Peyer's patch (tissue), 4 donors: ENCODE measurements around the gene MAST4. TPM values are rescaled to one million over a fixed set of nuclear protein-coding genes. Genes with fewer than 3 reads are reported as not detected.

Experiments
- DNase-seq, 3 donors: peaks; one replicate each; pipeline ENCODE4 v3.0.0-alpha.2; 2017 to 2019
- H3K27ac ChIP-seq, 4 donors: fragments of 200-600 bp; sonication (generic); one replicate each; pipeline ENCODE4 v1.5.1; 2016 to 2019
- H3K27me3 ChIP-seq, 2 donors: fragments of 200-600 bp; sonication (generic); one replicate each; pipeline ENCODE4 v1.5.1; 2019
- H3K36me3 ChIP-seq, 3 donors: fragments of 200-600 bp; sonication (generic); one replicate each; pipeline ENCODE4 v1.5.1; 2016 to 2019
- H3K4me1 ChIP-seq, 4 donors: fragments of 200-600 bp; sonication (generic); one replicate each; pipeline ENCODE4 v1.5.1; 2016 to 2019
- H3K4me3 ChIP-seq, 4 donors: fragments of 200-600 bp; sonication (generic); 1 replicate in 3 of 4; 2 replicates in 1 of 4; pipeline ENCODE4 v1.5.1; 2016 to 2019; ENCODE audit warnings: mild to moderate bottlenecking in 1 of 4
- H3K9me3 ChIP-seq, 4 donors: fragments of 200-600 bp; sonication (generic); one replicate each; pipeline ENCODE4 v1.5.1; 2016 to 2019; ENCODE audit warnings: mild to moderate bottlenecking in 1 of 4
- CTCF ChIP-seq, 6 experiments: fragments of 450-650 bp in 4 of 6; fragments of 200-600 bp in 2 of 6; sonication (generic) in 1 of 6; IDR thresholded peaks; one replicate each; pipeline ENCODE4 v1.5.1; 2017 to 2019; ENCODE audit warnings: antibody characterized with exemption in 6 of 6, mild to moderate bottlenecking in 3 of 6, moderate library complexity in 1 of 6
- POLR2A ChIP-seq, 2 donors: fragments of 450-650 bp; IDR thresholded peaks; one replicate each; pipeline ENCODE4 v1.5.1; 2017; ENCODE audit warnings: antibody characterized with exemption in 2 of 2, mild to moderate bottlenecking in 2 of 2, moderate library complexity in 2 of 2
- total RNA-seq, 4 donors: library from RNA; depleted of rRNA; stranded (reverse); fragments of >200 nt; gene quantifications; one replicate each; pipeline ENCODE4 v1.1.0, GENCODE V29; 2016

The MAST4 gene
- total RNA-seq, 4 donors from 2014 or later, result 20.2 to 23.1 (median 21.4) TPM

DNA sequence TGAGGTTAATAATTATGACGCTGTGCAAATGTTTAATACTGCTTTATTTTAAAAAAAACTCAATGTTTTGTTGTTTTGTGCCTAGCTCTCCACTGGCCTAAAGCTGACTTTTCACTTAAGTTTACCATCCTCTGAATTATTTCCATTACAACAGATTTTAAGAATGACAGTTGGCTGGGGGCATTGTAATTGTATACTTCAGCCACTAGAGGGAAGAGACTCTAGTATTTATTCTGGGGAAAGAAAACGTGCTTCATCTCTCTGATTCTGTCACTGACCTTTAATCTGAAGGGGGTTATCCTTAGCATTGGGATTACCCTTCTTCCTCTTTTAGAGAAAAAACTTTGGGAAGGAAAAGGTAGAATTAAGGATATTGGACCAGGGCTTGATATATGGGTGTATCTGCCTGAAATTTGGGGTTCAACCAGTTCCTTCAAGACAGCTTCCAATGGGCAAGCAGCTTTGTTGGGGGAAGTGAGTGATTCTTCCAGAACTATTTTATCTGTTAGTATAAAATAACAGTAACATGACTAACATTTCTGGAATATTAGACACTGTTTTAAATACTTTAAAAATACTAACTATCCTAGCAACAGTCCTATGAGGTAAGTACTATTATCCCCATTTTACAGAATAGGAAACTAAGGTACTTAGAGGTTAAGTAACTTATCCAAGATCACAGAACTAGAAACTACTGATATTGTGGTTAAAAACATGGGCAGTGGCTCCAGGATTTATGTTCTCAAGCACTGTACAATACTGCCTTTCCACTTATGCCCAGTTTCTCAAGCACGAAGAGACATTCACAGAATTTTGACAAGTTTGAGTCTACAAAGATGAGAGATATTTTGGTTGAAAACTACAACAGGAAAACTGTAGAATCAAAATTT, 392.0 kb downstream of the MAST4 start:
- Histone ChIP-seq H3K27ac (no peak overlapping the region), H3K4me3 (no peak overlapping the region), H3K9me3 (no peaks in the 10 kb centered on the region), H3K27me3 (no peaks in the 10 kb centered on the region), H3K4me1 (peaks cover 0 to 13% (median 0%) of the 10 kb centered on the region in 4 donors), H3K36me3 (no peaks in the 10 kb centered on the region)
- DNase-seq, result no peak
- TF ChIP-seq CTCF (IDR thresholded peaks at IDR 0.05) (peak; percentile 72 to 91 (median 85)), POLR2A (IDR thresholded peaks at IDR 0.05) (no peak)

DNA sequence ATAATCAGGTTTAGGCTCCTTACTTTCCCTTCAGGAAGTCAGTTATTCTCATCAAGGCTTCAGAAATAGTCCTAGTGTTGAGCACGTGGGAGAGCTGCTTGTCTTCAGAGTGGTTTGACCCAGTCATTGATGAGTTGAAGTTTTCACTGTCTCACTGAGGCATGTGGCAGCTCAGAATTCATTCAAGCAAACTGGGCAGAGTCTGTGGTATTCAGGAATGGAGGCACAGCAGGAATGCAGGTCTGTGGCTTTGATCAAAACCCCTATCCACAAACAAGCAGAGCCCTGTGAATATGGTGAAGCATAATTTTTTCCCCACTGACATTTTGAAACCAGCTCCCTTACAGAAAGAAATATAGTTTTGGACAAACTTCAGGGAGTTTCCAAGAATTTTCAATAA, 393.1 kb downstream of the MAST4 start:
- TF ChIP-seq POLR2A (IDR thresholded peaks at IDR 0.05), result no peak
- TF ChIP-seq CTCF (IDR thresholded peaks at IDR 0.05), result no peak
- Histone ChIP-seq H3K27me3 (no peaks in the 10 kb centered on the region), H3K36me3 (no peaks in the 10 kb centered on the region), H3K4me1 (peaks cover 0 to 13% (median 0%) of the 10 kb centered on the region in 4 donors), H3K27ac (no peak overlapping the region), H3K4me3 (no peak overlapping the region), H3K9me3 (no peaks in the 10 kb centered on the region)
- no peak for DNase-seq

- Histone ChIP-seq H3K27me3 (no peaks in the 10 kb centered on the region), H3K4me1 (peaks cover 0 to 11% (median 0%) of the 10 kb centered on the region in 4 donors), H3K36me3 (no peaks in the 10 kb centered on the region), H3K27ac (no peak overlapping the region), H3K9me3 (no peaks in the 10 kb centered on the region), H3K4me3 (no peak overlapping the region)
- TF ChIP-seq POLR2A (IDR thresholded peaks at IDR 0.05) (no peak), CTCF (IDR thresholded peaks at IDR 0.05) (no peak)
- DNase-seq, result no peak
Observed at GRCh38 chr5:66989781-66990180, 393.6 kb downstream of the MAST4 start.

DNA sequence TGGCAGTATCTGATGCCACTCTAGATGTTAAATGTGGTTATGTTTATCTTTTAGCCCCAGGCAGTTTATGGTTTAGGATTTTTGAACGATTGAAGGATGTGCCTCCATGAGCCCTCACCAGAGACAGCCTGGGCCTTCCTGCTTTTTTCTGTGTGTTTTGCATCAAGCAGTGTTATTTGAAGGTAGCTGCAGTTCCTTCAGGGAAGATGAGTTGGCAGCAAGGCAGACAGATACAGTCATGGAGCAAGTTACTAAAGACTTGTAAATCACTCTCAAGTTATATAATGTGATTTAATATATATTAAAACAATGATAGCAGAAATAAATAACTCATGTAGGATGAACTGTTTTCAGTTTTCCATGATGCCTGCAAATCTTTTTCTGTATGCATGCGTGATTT, 395.6 kb downstream of the MAST4 start:
- no peak overlapping the region for H3K27ac ChIP-seq
- H3K4me3 ChIP-seq, result no peak overlapping the region
- no peaks in the 10 kb centered on the region for H3K36me3 ChIP-seq
- no peak for TF ChIP-seq POLR2A (IDR thresholded peaks at IDR 0.05)
- no peak for TF ChIP-seq CTCF (IDR thresholded peaks at IDR 0.05)
- H3K27me3 ChIP-seq, result no peaks in the 10 kb centered on the region
- no peaks in the 10 kb centered on the region for H3K4me1 ChIP-seq
- no peak for DNase-seq
- H3K9me3 ChIP-seq, result no peaks in the 10 kb centered on the region

GRCh38 chr5:66992547-66992946, 396.4 kb downstream of the MAST4 start:
- DNase-seq, result no peak
- Histone ChIP-seq H3K36me3 (no peaks in the 10 kb centered on the region), H3K4me1 (no peaks in the 10 kb centered on the region), H3K27me3 (no peaks in the 10 kb centered on the region), H3K4me3 (no peak overlapping the region), H3K27ac (no peak overlapping the region), H3K9me3 (no peaks in the 10 kb centered on the region)
- no peak for TF ChIP-seq CTCF (IDR thresholded peaks at IDR 0.05)
- TF ChIP-seq POLR2A (IDR thresholded peaks at IDR 0.05), result no peak
